Measurements from ENCODE around the gene MRNIP.

Gene MRNIP

GRCh38 chr5:179830818-179831468 is 27.7 kb downstream of the MRNIP start:
- Histone ChIP-seq H3K36me3 (ENCODE audit: control insufficient read depth, low read length) (peaks cover 55% of the 10 kb centered on the region), H3K4me1 (ENCODE audit: control insufficient read depth, low read length) (no peaks in the 10 kb centered on the region), H3F3A (ENCODE audit: control insufficient read depth, insufficient read depth) (no peaks in the 10 kb centered on the region), H3K27me3 (ENCODE audit: control insufficient read depth, low read length) (no peaks in the 10 kb centered on the region), H3K9me2 (replicated peaks; ENCODE audit: control insufficient read depth, low read length) (no peaks in the 10 kb centered on the region), H3K4me3 (ENCODE audit: low read length) (no peak overlapping the region), H3K27ac (ENCODE audit: low read depth, low read length) (no peak overlapping the region), H3K79me2 (ENCODE audit: control insufficient read depth, low read length) (no peaks in the 10 kb centered on the region), H4K20me1 (ENCODE audit: control insufficient read depth, insufficient read depth, low read depth, low read length) (no peaks in the 10 kb centered on the region), H3K9me3 (ENCODE audit: control insufficient read depth, insufficient read depth, low read length) (no peaks in the 10 kb centered on the region), H3K4me2 (ENCODE audit: low read length) (no peak overlapping the region)
- TF ChIP-seq CTCF (IDR thresholded peaks at IDR 0.05; ENCODE audit: low read depth, low read length, poor library complexity, severe bottlenecking): no peak
- no peak for TF ChIP-seq EZH2phosphoT487 (IDR thresholded peaks at IDR 0.05; ENCODE audit: borderline replicate concordance, low read length)

- Histone ChIP-seq H3F3A (ENCODE audit: control insufficient read depth, insufficient read depth) (no peaks in the 10 kb centered on the region), H3K27me3 (ENCODE audit: control insufficient read depth, low read length) (no peaks in the 10 kb centered on the region), H3K36me3 (ENCODE audit: control insufficient read depth, low read length) (peaks cover 64% of the 10 kb centered on the region), H3K4me1 (ENCODE audit: control insufficient read depth, low read length) (no peaks in the 10 kb centered on the region), H3K4me3 (ENCODE audit: low read length) (no peak overlapping the region), H3K79me2 (ENCODE audit: control insufficient read depth, low read length) (no peaks in the 10 kb centered on the region), H4K20me1 (ENCODE audit: control insufficient read depth, insufficient read depth, low read depth, low read length) (no peaks in the 10 kb centered on the region), H3K4me2 (ENCODE audit: low read length) (no peak overlapping the region), H3K27ac (ENCODE audit: low read depth, low read length) (no peak overlapping the region), H3K9me3 (ENCODE audit: control insufficient read depth, insufficient read depth, low read length) (no peaks in the 10 kb centered on the region), H3K9me2 (replicated peaks; ENCODE audit: control insufficient read depth, low read length) (no peaks in the 10 kb centered on the region)
- TF ChIP-seq EZH2phosphoT487 (IDR thresholded peaks at IDR 0.05; ENCODE audit: borderline replicate concordance, low read length) (no peak), CTCF (IDR thresholded peaks at IDR 0.05; ENCODE audit: low read depth, low read length, poor library complexity, severe bottlenecking) (no peak)
These were observed 28.7 kb downstream of the MRNIP start for GRCh38 chr5:179829732-179830435.

- Histone ChIP-seq H3K4me1 (ENCODE audit: control insufficient read depth, low read length) (no peaks in the 10 kb centered on the region), H3F3A (ENCODE audit: control insufficient read depth, insufficient read depth) (no peaks in the 10 kb centered on the region), H3K79me2 (ENCODE audit: control insufficient read depth, low read length) (no peaks in the 10 kb centered on the region), H3K27me3 (ENCODE audit: control insufficient read depth, low read length) (no peaks in the 10 kb centered on the region), H3K4me3 (ENCODE audit: low read length) (no peak overlapping the region), H3K4me2 (ENCODE audit: low read length) (no peak overlapping the region), H3K9me3 (ENCODE audit: control insufficient read depth, insufficient read depth, low read length) (no peaks in the 10 kb centered on the region), H3K27ac (ENCODE audit: low read depth, low read length) (no peak overlapping the region), H3K9me2 (replicated peaks; ENCODE audit: control insufficient read depth, low read length) (no peaks in the 10 kb centered on the region), H4K20me1 (ENCODE audit: control insufficient read depth, insufficient read depth, low read depth, low read length) (no peaks in the 10 kb centered on the region), H3K36me3 (ENCODE audit: control insufficient read depth, low read length) (peaks cover 74% of the 10 kb centered on the region)
- no peak for TF ChIP-seq EZH2phosphoT487 (IDR thresholded peaks at IDR 0.05; ENCODE audit: borderline replicate concordance, low read length)
- no peak for TF ChIP-seq CTCF (IDR thresholded peaks at IDR 0.05; ENCODE audit: low read depth, low read length, poor library complexity, severe bottlenecking)
These were observed 29.7 kb downstream of the MRNIP start for GRCh38 chr5:179828756-179829421.
